Cardiac muscle cell (in vitro differentiated cells and primary cell): ENCODE data around the gene ARHGAP15. TPM values are rescaled to one million over a fixed set of nuclear protein-coding genes. Genes with fewer than 3 reads are reported as not detected.
A peak's percentile ranks its signal among the peaks of the same experiment; 100 is the strongest.

ENCODE experiments used
- DNase-seq, 2 donors: peaks; one replicate each; pipeline versions ENCODE4 v3.0.0 to v3.0.0-alpha.2; 2010 to 2017; ENCODE audit warnings: low read depth in 1 of 2, low spot score in 1 of 2
- H3K27ac ChIP-seq: fragments of 200-600 bp; sonication (generic); 2 replicates; pipeline ENCODE4 v1.5.1; 2016
- H3K27me3 ChIP-seq: fragments of 200-600 bp; sonication (generic); 2 replicates; pipeline ENCODE4 v1.6.0; 2016; ENCODE audit warnings: control low read depth
- H3K36me3 ChIP-seq: fragments of 200-600 bp; sonication (generic); 2 replicates; pipeline ENCODE4 v1.5.1; 2016; ENCODE audit warnings: control low read depth
- H3K4me1 ChIP-seq: fragments of 200-600 bp; sonication (generic); 2 replicates; pipeline ENCODE4 v1.8.1; 2017; ENCODE audit warnings: low read depth, mild to moderate bottlenecking, mixed run types
- H3K4me3 ChIP-seq: fragments of 200-600 bp; sonication (generic); 2 replicates; pipeline ENCODE4 v1.5.1; 2016; ENCODE audit warnings: mild to moderate bottlenecking
- H3K9me3 ChIP-seq: fragments of 200-600 bp; sonication (generic); 2 replicates; pipeline ENCODE4 v1.5.1; 2017; ENCODE audit warnings: low read depth, mild to moderate bottlenecking, control low read depth
- CTCF ChIP-seq: IDR thresholded peaks from 2 replicates; pipeline ENCODE4 v1.5.1; 2012; ENCODE audit warnings: low read depth, mild to moderate bottlenecking, low read length
- polyA plus RNA-seq: library from polyadenylated mRNA; unstranded; fragments of >200 nt; fragmentation: Nextera tagmentation; extraction: Ambion mirVana; gene quantifications from 2 replicates; pipeline ENCODE4 v1.2.1, GENCODE V29; 2016
- total RNA-seq: library from RNA; depleted of rRNA; stranded (reverse); fragments of >200 nt; gene quantifications from 2 replicates; pipeline ENCODE4 v1.2.3, GENCODE V29; 2016

The ARHGAP15 gene
- total and polyA plus RNA-seq, 2 experiments from 2014 or later: not detected

DNA sequence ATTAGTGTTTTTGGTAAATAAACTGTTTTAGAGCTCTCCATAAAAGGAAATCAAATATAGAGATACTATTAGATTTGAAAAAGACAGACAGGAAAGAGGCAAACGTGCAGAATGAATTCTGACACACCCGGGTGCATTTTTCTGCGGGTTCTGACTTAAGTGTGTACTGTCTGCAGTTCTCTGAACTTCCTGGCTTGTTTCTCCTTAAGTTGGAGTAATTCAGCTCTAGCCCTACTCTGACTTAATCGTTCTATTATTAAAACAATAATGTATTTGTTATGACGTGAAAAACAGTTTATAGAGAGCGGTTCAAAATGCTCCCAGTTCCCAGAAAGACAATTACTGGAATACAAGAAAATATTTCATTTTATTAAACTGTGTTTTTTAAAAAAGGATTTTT is 305.9 kb downstream of the ARHGAP15 start:
- Histone ChIP-seq H3K36me3 (no peaks in the 10 kb centered on the region), H3K9me3 (no peaks in the 10 kb centered on the region), H3K4me3 (no peak overlapping the region), H3K27me3 (no peaks in the 10 kb centered on the region), H3K4me1 (no peaks in the 10 kb centered on the region), H3K27ac (no peak overlapping the region)
- no peak for TF ChIP-seq CTCF
- peak in 1 of 2 donors; percentile 31 for DNase-seq

GRCh38 chr2:143436951-143437350 is 307.7 kb downstream of the ARHGAP15 start:
- no peak for TF ChIP-seq CTCF
- H3K4me1 ChIP-seq: no peaks in the 10 kb centered on the region
- no peak overlapping the region for H3K4me3 ChIP-seq
- H3K27ac ChIP-seq: no peak overlapping the region
- no peak for DNase-seq
- H3K27me3 ChIP-seq: no peaks in the 10 kb centered on the region
- H3K9me3 ChIP-seq: no peaks in the 10 kb centered on the region
- H3K36me3 ChIP-seq: no peaks in the 10 kb centered on the region

- H3K4me3 ChIP-seq: no peak overlapping the region
- no peak for TF ChIP-seq CTCF
- H3K36me3 ChIP-seq: no peaks in the 10 kb centered on the region
- no peaks in the 10 kb centered on the region for H3K27me3 ChIP-seq
- no peaks in the 10 kb centered on the region for H3K9me3 ChIP-seq
- H3K4me1 ChIP-seq: no peaks in the 10 kb centered on the region
- H3K27ac ChIP-seq: no peak overlapping the region
- DNase-seq: no peak
Observed at GRCh38 chr2:143440411-143441012, 311.3 kb downstream of the ARHGAP15 start.

- Histone ChIP-seq H3K27ac (no peak overlapping the region), H3K9me3 (no peaks in the 10 kb centered on the region), H3K36me3 (no peaks in the 10 kb centered on the region), H3K4me3 (no peak overlapping the region), H3K27me3 (no peaks in the 10 kb centered on the region), H3K4me1 (no peaks in the 10 kb centered on the region)
- TF ChIP-seq CTCF: no peak
- no peak for DNase-seq
Observed at GRCh38 chr2:143442193-143442592, 313.0 kb downstream of the ARHGAP15 start.

GRCh38 chr2:143451642-143452281 is 322.5 kb downstream of the ARHGAP15 start:
- no peaks in the 10 kb centered on the region for H3K9me3 ChIP-seq
- no peaks in the 10 kb centered on the region for H3K36me3 ChIP-seq
- H3K27ac ChIP-seq: no peak overlapping the region
- no peak for TF ChIP-seq CTCF
- no peak overlapping the region for H3K4me3 ChIP-seq
- no peaks in the 10 kb centered on the region for H3K4me1 ChIP-seq
- no peaks in the 10 kb centered on the region for H3K27me3 ChIP-seq
- DNase-seq: no peak
